Smooth muscle cell (in vitro differentiated cells): Measurements from ENCODE around the gene CENPS. TPM values are rescaled to one million over a fixed set of nuclear protein-coding genes. Genes with fewer than 3 reads are reported as not detected.

Source experiments
- DNase-seq: peaks from one replicate; lab custom pipeline; 2025; ENCODE audit not compliant: unreplicated experiment; lab: John Stamatoyannopoulos, UW
- H2AFZ ChIP-seq: fragments of 200-600 bp; sonication (generic); 2 replicates; pipeline ENCODE4 v1.6.0; 2016; ENCODE audit warnings: antibody characterized with exemption, low read depth, mild to moderate bottlenecking
- H3F3A ChIP-seq: fragments of 200-600 bp; sonication (generic); 2 replicates; pipeline ENCODE4 v1.6.0; 2017; ENCODE audit warnings: antibody characterized with exemption, low read depth
- H3K27ac ChIP-seq: fragments of 200-600 bp; sonication (generic); 2 replicates; pipeline ENCODE4 v1.5.1; 2016; ENCODE audit warnings: low read depth, mild to moderate bottlenecking
- H3K27me3 ChIP-seq: fragments of 200-600 bp; sonication (generic); 2 replicates; pipeline ENCODE4 v1.6.1; 2016; ENCODE audit warnings: low read depth, mild to moderate bottlenecking
- H3K36me3 ChIP-seq: fragments of 200-600 bp; sonication (generic); 2 replicates; pipeline ENCODE4 v1.5.1; 2016; ENCODE audit warnings: low read depth
- H3K4me1 ChIP-seq: fragments of 200-600 bp; sonication (generic); 2 replicates; pipeline ENCODE4 v1.5.1; 2016; ENCODE audit warnings: low read depth
- H3K4me2 ChIP-seq: fragments of 200-600 bp; sonication (generic); 2 replicates; pipeline ENCODE4 v1.6.0; 2016; ENCODE audit warnings: mild to moderate bottlenecking
- H3K4me3 ChIP-seq: fragments of 200-600 bp; sonication (generic); 2 replicates; pipeline ENCODE4 v1.5.1; 2016; ENCODE audit warnings: mild to moderate bottlenecking
- H3K79me2 ChIP-seq: fragments of 200-600 bp; sonication (generic); 2 replicates; pipeline ENCODE4 v1.6.0; 2016; ENCODE audit warnings: low read depth, mild to moderate bottlenecking
- H3K9ac ChIP-seq: fragments of 200-600 bp; sonication (generic); 2 replicates; pipeline ENCODE4 v1.6.0; 2016; ENCODE audit warnings: low read depth
- H3K9me3 ChIP-seq: fragments of 200-600 bp; sonication (generic); replicated peaks from 2 replicates; pipeline ENCODE4 v1.5.1; 2016; ENCODE audit warnings: low read depth
- H4K20me1 ChIP-seq: fragments of 200-600 bp; sonication (generic); 2 replicates; pipeline ENCODE4 v1.6.0; 2016; ENCODE audit warnings: low read depth
- WGBS: methylation state at CpG from one replicate; pipeline ENCODE4 v1.1.7; 2016; ENCODE audit warnings: low lambda C conversion rate; 5-methylcytosine and 5-hydroxymethylcytosine counted together
- polyA plus RNA-seq: library from polyadenylated mRNA; unstranded; fragments of >200 nt; fragmentation: Nextera tagmentation; extraction: Ambion mirVana; gene quantifications from 2 replicates; pipeline ENCODE4 v1.2.1, GENCODE V29; 2016
- total RNA-seq: library from RNA; depleted of rRNA; stranded (reverse); fragments of >200 nt; gene quantifications from 2 replicates; pipeline ENCODE4 v1.2.3, GENCODE V29; 2014
- TF ChIP-seq, protein P1 (sequence below): fragments of 200-600 bp; sonication (generic); IDR thresholded peaks from 2 replicates; pipeline ENCODE4 v1.5.1; 2017; ENCODE audit warnings: borderline replicate concordance, mild to moderate bottlenecking, antibody characterized with exemption; ENCODE audit not compliant: insufficient read depth, poor library complexity, severe bottlenecking

The CENPS gene
- total and polyA plus RNA-seq, 2 experiments from 2014 or later, result 7.6 to 16.3 TPM

DNA sequence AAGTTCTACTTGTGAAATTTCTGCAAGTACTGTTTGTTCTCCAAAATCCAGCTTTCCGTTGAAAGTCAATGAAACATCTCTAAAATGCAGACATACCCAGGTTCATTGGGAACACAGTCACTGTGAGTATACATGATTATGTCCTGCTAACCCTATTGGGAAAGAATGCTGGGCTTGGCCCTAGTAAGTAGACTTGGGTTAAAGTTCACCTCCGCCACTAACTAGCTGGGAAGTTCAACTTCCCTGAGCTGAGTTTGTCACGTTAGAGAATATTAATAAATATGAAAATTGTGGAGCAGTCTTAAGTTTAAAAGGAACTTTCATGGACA, 41.9 kb upstream of the CENPS start:
- H3F3A ChIP-seq, result peaks cover 12% of the 10 kb centered on the region
- DNase-seq, result no peak

DNA sequence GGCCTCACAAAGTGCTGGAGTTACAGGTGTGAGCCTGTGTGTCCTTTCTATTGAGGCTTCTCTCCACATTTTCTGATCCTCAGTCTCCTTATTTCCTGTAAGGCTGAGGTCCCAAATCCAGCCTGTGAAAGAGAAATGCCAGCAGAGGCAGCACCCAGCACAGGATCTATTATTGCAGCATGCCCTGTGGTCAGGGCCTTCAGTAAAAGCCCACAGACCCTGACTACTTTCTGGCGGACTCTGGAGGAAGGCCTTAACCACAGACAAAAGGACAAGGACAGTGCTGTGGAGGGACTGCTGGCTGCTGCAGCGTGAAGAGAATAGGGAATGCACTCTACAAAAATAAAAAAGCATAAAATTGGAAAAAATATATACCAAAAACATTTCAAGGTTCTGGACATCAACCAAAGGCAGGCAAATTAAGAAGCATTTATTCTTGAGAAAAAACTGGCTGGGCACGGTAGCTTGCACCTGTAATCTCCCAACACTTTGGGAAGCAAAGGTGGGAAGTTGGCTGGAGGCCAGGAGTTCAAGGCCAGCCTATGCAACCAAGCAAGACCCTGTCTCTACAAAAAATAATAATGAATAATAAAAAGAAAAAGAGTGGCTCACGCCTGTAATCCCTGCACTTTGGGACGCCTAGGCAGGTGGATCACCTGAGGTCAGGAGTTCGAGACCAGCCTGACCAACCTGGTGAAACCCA, 40.8 kb upstream of the CENPS start:
- no peak overlapping the region for H3K4me2 ChIP-seq
- H3K36me3 ChIP-seq, result no peaks in the 10 kb centered on the region
- no peaks in the 10 kb centered on the region for H3K79me2 ChIP-seq
- no peak for DNase-seq
- H4K20me1 ChIP-seq, result no peaks in the 10 kb centered on the region
- no peak overlapping the region for H3K27ac ChIP-seq
- H3K4me1 ChIP-seq, result peaks cover 13% of the 10 kb centered on the region
- peaks cover 12% of the 10 kb centered on the region for H3F3A ChIP-seq
- TF ChIP-seq, protein P1, sequence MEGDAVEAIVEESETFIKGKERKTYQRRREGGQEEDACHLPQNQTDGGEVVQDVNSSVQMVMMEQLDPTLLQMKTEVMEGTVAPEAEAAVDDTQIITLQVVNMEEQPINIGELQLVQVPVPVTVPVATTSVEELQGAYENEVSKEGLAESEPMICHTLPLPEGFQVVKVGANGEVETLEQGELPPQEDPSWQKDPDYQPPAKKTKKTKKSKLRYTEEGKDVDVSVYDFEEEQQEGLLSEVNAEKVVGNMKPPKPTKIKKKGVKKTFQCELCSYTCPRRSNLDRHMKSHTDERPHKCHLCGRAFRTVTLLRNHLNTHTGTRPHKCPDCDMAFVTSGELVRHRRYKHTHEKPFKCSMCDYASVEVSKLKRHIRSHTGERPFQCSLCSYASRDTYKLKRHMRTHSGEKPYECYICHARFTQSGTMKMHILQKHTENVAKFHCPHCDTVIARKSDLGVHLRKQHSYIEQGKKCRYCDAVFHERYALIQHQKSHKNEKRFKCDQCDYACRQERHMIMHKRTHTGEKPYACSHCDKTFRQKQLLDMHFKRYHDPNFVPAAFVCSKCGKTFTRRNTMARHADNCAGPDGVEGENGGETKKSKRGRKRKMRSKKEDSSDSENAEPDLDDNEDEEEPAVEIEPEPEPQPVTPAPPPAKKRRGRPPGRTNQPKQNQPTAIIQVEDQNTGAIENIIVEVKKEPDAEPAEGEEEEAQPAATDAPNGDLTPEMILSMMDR, result no peak
- no peak overlapping the region for H2AFZ ChIP-seq
- H3K9ac ChIP-seq, result no peak overlapping the region
- H3K4me3 ChIP-seq, result no peak overlapping the region
- H3K9me3 ChIP-seq, result no peaks in the 10 kb centered on the region
- 97% methylated on average over 6 of the region's 6 CpGs for WGBS
- H3K27me3 ChIP-seq, result no peaks in the 10 kb centered on the region

More for the DNA sequence above, 41.9 kb upstream of the CENPS start:
- Histone ChIP-seq H3K79me2 (no peaks in the 10 kb centered on the region), H3K27ac (peak overlapping the region; percentile 21), H3K36me3 (no peaks in the 10 kb centered on the region), H3K4me1 (peaks cover 13% of the 10 kb centered on the region), H2AFZ (no peak overlapping the region), H4K20me1 (no peaks in the 10 kb centered on the region), H3K27me3 (no peaks in the 10 kb centered on the region), H3K4me3 (no peak overlapping the region), H3K9me3 (no peaks in the 10 kb centered on the region), H3K9ac (no peak overlapping the region), H3K4me2 (peak overlapping the region; percentile 78)
- TF ChIP-seq, protein P1, result no peak
- 92% methylated on average over 3 of the region's 3 CpGs for WGBS

DNA sequence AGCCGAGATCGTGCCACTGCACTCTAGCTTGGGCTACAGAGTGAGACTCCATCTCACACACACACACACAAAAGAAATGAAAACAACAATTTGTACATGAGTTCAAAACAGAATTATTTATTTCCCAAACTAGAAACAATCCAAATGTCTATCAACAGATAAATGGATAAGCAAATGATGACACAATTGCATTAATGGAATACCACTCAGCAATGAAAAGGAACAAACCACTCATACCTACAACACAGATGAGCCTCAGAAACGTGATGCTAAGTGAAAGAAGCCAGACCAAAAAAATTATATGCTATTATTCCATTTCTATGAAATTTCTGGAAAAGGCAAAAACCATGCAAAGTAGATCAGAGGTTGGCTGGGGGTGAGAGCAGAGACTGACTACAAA, 33.4 kb upstream of the CENPS start:
- no peak for DNase-seq
- Histone ChIP-seq H3K4me3 (no peak overlapping the region), H3K36me3 (no peaks in the 10 kb centered on the region), H3K79me2 (peaks cover 23% of the 10 kb centered on the region), H3F3A (no peaks in the 10 kb centered on the region), H3K4me1 (peaks cover 9% of the 10 kb centered on the region), H3K27ac (no peak overlapping the region), H3K9me3 (no peaks in the 10 kb centered on the region), H3K27me3 (no peaks in the 10 kb centered on the region), H2AFZ (no peak overlapping the region), H3K4me2 (no peak overlapping the region), H4K20me1 (peaks cover 10% of the 10 kb centered on the region), H3K9ac (no peak overlapping the region)
- 97% methylated on average over 3 of the region's 3 CpGs for WGBS
- TF ChIP-seq, protein P1, result no peak

DNA sequence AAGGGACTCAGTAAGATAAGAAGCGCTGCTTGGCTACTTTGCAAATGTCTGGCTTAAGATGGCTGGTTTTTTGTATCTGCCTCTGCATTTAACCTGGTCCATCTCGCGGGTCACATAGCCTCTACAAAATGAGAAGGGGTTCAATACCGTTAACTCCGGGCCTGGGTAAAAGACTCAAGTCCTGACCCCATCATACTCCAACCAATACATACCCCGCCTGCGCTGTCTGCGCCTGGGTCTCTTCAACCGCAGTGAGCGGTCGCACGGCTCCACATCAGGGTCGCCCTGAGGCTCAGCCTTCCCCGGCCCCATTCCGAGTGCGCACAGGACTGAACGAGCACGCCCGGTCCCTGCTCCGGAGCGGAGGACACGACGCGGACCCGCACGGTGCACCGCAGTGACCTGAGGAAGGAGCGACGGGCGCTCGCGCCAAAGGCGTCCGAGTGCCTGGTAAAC, 31.9 kb upstream of the CENPS start:
- no peaks in the 10 kb centered on the region for H3K9me3 ChIP-seq
- peak overlapping the region; percentile 92 for H3K4me3 ChIP-seq
- TF ChIP-seq, protein P1, result no peak
- peaks cover 9% of the 10 kb centered on the region for H3K4me1 ChIP-seq
- no peaks in the 10 kb centered on the region for H3F3A ChIP-seq
- peaks cover 28% of the 10 kb centered on the region for H3K79me2 ChIP-seq
- H3K36me3 ChIP-seq, result no peaks in the 10 kb centered on the region
- no peak for DNase-seq
- H2AFZ ChIP-seq, result peak overlapping the region; percentile 17
- peaks cover 10% of the 10 kb centered on the region for H4K20me1 ChIP-seq
- peak overlapping the region; percentile 57 for H3K27ac ChIP-seq
- no peaks in the 10 kb centered on the region for H3K27me3 ChIP-seq
- WGBS, result 2% methylated on average over 34 of the region's 34 CpGs
- peak overlapping the region; percentile 25 for H3K9ac ChIP-seq
- H3K4me2 ChIP-seq, result peak overlapping the region; percentile 98
